Ishikawa (cell line): Measurements from ENCODE around the gene CIPC.

Source experiments
- CEBPB ChIP-seq: IDR thresholded peaks from 2 replicates; pipeline ENCODE4 v1.6.1; 2012
- CREB1 ChIP-seq: IDR thresholded peaks from 2 replicates; pipeline ENCODE4 v1.6.1; 2012; ENCODE audit warnings: low read depth
- EGR1 ChIP-seq: IDR thresholded peaks from 2 replicates; pipeline ENCODE4 v1.6.1; 2012
- EP300 ChIP-seq: IDR thresholded peaks from 2 replicates; pipeline ENCODE4 v1.6.1; 2012; ENCODE audit warnings: borderline replicate concordance
- FOXM1 ChIP-seq: IDR thresholded peaks from 2 replicates; pipeline ENCODE4 v1.6.1; 2012; ENCODE audit warnings: low read depth, borderline replicate concordance
- MAX ChIP-seq: IDR thresholded peaks from 2 replicates; pipeline ENCODE4 v1.6.1; 2012
- NFIC ChIP-seq: IDR thresholded peaks from 2 replicates; pipeline ENCODE4 v1.6.1; 2012
- RAD21 ChIP-seq: IDR thresholded peaks from 2 replicates; pipeline ENCODE4 v1.6.1; 2012; ENCODE audit warnings: low read depth
- REST ChIP-seq: IDR thresholded peaks from 2 replicates; pipeline ENCODE4 v1.6.1; 2012; ENCODE audit warnings: low read depth, mild to moderate bottlenecking
- TAF1 ChIP-seq: IDR thresholded peaks from 2 replicates; pipeline ENCODE4 v1.6.1; 2012; ENCODE audit warnings: low read depth, mild to moderate bottlenecking
- TCF12 ChIP-seq: IDR thresholded peaks from 2 replicates; pipeline ENCODE4 v1.6.1; 2012; ENCODE audit warnings: low read depth
- TEAD4 ChIP-seq: IDR thresholded peaks from 2 replicates; pipeline ENCODE4 v1.6.1; 2012
- USF1 ChIP-seq: IDR thresholded peaks from 2 replicates; pipeline ENCODE4 v1.6.1; 2012
- YY1 ChIP-seq: IDR thresholded peaks from 2 replicates; pipeline ENCODE4 v1.6.1; 2012; ENCODE audit warnings: low read depth
- ZBTB7A ChIP-seq: IDR thresholded peaks from 2 replicates; pipeline ENCODE4 v1.6.1; 2012; ENCODE audit warnings: low read depth

CIPC gene

GRCh38 chr14:77142005-77142800 lies 44.1 kb downstream of the CIPC start:
- TF ChIP-seq TCF12: no peak
- TF ChIP-seq CREB1: no peak
- TF ChIP-seq NFIC: no peak
- TF ChIP-seq USF1: no peak
- TF ChIP-seq RAD21: no peak
- TF ChIP-seq REST: no peak

- TF ChIP-seq USF1 (no peak), MAX (no peak)
Measured at GRCh38 chr14:77143071-77143470, 45.0 kb downstream of the CIPC start.

- TF ChIP-seq TEAD4 (no peak), TAF1 (no peak), MAX (no peak), USF1 (no peak), REST (no peak), TCF12 (no peak), CEBPB (no peak), CREB1 (no peak)
Measured at GRCh38 chr14:77144412-77145115, 46.5 kb downstream of the CIPC start.

GRCh38 chr14:77145975-77146740 lies 48.1 kb downstream of the CIPC start:
- TF ChIP-seq CEBPB: no peak
- no peak for TF ChIP-seq FOXM1
- no peak for TF ChIP-seq MAX
- no peak for TF ChIP-seq EP300
- no peak for TF ChIP-seq NFIC
- TF ChIP-seq RAD21: no peak
- no peak for TF ChIP-seq EGR1
- TF ChIP-seq CREB1: no peak
- TF ChIP-seq YY1: no peak
- TF ChIP-seq TCF12: no peak
- no peak for TF ChIP-seq ZBTB7A
- TF ChIP-seq USF1: no peak
